ENCODE measurements around the gene MAGOH. TPM values are rescaled to one million over a fixed set of nuclear protein-coding genes. Genes with fewer than 3 reads are reported as not detected.
A peak's percentile ranks its signal among the peaks of the same experiment; 100 is the strongest.

The MAGOH gene
- total and polyA plus RNA-seq, 9 of the 15 experiments (the other 6 are each of a cell fraction or from before 2014, with no cell fraction given) = 102 to 342 (median 135) TPM

- TF ChIP-seq L3MBTL2 (IDR thresholded peaks at IDR 0.05) = peak; percentile 86
- TF ChIP-seq RBM22 (IDR thresholded peaks at IDR 0.05; ENCODE audit: low read depth, low read length, poor library complexity, severe bottlenecking) = peak; percentile 77
- TF ChIP-seq POLR2B (IDR thresholded peaks at IDR 0.05; ENCODE audit: low read depth, partially characterized antibody) = peak; percentile 80
- TF ChIP-seq STAT5B (CRISPR knock-in tag; IDR thresholded peaks at IDR 0.05) = no peak
- no peak for TF ChIP-seq SREBF2 (CRISPR knock-in tag; IDR thresholded peaks at IDR 0.05)
- no peak for TF ChIP-seq ADNP (tag; IDR thresholded peaks at IDR 0.05)
- TF ChIP-seq POLR2AphosphoS2 (IDR thresholded peaks at IDR 0.05; ENCODE audit: low read length) = peak; percentile 54; the same call in 1 of the 2 replicates
- TF ChIP-seq PHF8 (IDR thresholded peaks at IDR 0.05; ENCODE audit: borderline replicate concordance, low read length) = peak; percentile 98
- no peak for TF ChIP-seq BACH1 (tag; IDR thresholded peaks at IDR 0.05)
- no peak for TF ChIP-seq ZNF217 (CRISPR knock-in tag; IDR thresholded peaks at IDR 0.05)
- TF ChIP-seq KLF1 (tag; IDR thresholded peaks at IDR 0.05) = peak; percentile 83
- no peak for TF ChIP-seq HIVEP1 (CRISPR knock-in tag; IDR thresholded peaks at IDR 0.05)
- TF ChIP-seq TARDBP (IDR thresholded peaks at IDR 0.05) = no peak
- TF ChIP-seq RAD21 (CRISPR knock-in tag; conservative IDR thresholded peaks at IDR 0.05 in 1 of 2, IDR thresholded peaks at IDR 0.05 in 1 of 2) = peak in 1 of 2 experiments; percentile 4; a peak in 1 of 4 replicates
- TF ChIP-seq ZNF699 (CRISPR knock-in tag; IDR thresholded peaks at IDR 0.05; ENCODE audit: insufficient replicate concordance) = no peak
- peak; percentile 92 for TF ChIP-seq TAF1 (IDR thresholded peaks at IDR 0.05; ENCODE audit: control insufficient read depth, extremely low read depth, insufficient read depth, low read length, severe bottlenecking)
- TF ChIP-seq ZNF444 (CRISPR knock-in tag; IDR thresholded peaks at IDR 0.05) = no peak
- peak; percentile 71 for TF ChIP-seq LEF1 (IDR thresholded peaks at IDR 0.05)
- peak; percentile 70 to 76 for TF ChIP-seq NRF1 (conservative IDR thresholded peaks at IDR 0.05 in 1 of 2, IDR thresholded peaks at IDR 0.05 in 1 of 2)
- no peak for TF ChIP-seq CAMTA2 (CRISPR knock-in tag; conservative IDR thresholded peaks at IDR 0.05)
- no peak for TF ChIP-seq HDAC1 (IDR thresholded peaks at IDR 0.05)
- TF ChIP-seq ZBTB8A (IDR thresholded peaks at IDR 0.05; ENCODE audit: partially characterized antibody) = no peak
- peak; percentile 97 for TF ChIP-seq ZFX (CRISPR knock-in tag; IDR thresholded peaks at IDR 0.05)
- TF ChIP-seq LCOR (CRISPR knock-in tag; IDR thresholded peaks at IDR 0.05) = peak; percentile 75
- TF ChIP-seq TCF3 (CRISPR knock-in tag; IDR thresholded peaks at IDR 0.05) = no peak; the same call in 1 of the 2 replicates
- no peak for TF ChIP-seq USF2 (CRISPR knock-in tag; IDR thresholded peaks at IDR 0.05)
- no peak for TF ChIP-seq TAL1 (IDR thresholded peaks at IDR 0.05)
- peak; percentile 72; the same call in 1 of the 2 replicates for TF ChIP-seq RNF2 (IDR thresholded peaks at IDR 0.05)
- TF ChIP-seq NR3C1 (CRISPR knock-in tag; IDR thresholded peaks at IDR 0.05) = peak; percentile 71; the same call in 1 of the 2 replicates
- no peak for TF ChIP-seq ZNF780A (CRISPR knock-in tag; IDR thresholded peaks at IDR 0.05)
- TF ChIP-seq PTRF (tag; IDR thresholded peaks at IDR 0.05) = no peak
- peak; percentile 34; the same call in 1 of the 2 replicates for TF ChIP-seq TRIM28 (IDR thresholded peaks at IDR 0.05)
These were observed 41.6 kb downstream of the MAGOH start, which contains the start of gene CPT2 (continued) for GRCh38 chr1:53196485-53197290.

Data from K562 (cell line).